PC-9 (cell line): Measurements from ENCODE around the gene DNAJA1.

ENCODE experiments used
- EZH2 ChIP-seq: fragments of 200-600 bp; sonication (generic); IDR thresholded peaks from 2 replicates; pipeline ENCODE4 v1.8.0; 2017; ENCODE audit warnings: antibody characterized with exemption, low read depth
- TF ChIP-seq, protein P1 (sequence below): fragments of 200-600 bp; sonication (generic); conservative IDR thresholded peaks from 2 replicates; pipeline ENCODE4 v1.6.1; 2017; ENCODE audit warnings: mixed run types, antibody characterized with exemption, mild to moderate bottlenecking, moderate library complexity

DNA sequence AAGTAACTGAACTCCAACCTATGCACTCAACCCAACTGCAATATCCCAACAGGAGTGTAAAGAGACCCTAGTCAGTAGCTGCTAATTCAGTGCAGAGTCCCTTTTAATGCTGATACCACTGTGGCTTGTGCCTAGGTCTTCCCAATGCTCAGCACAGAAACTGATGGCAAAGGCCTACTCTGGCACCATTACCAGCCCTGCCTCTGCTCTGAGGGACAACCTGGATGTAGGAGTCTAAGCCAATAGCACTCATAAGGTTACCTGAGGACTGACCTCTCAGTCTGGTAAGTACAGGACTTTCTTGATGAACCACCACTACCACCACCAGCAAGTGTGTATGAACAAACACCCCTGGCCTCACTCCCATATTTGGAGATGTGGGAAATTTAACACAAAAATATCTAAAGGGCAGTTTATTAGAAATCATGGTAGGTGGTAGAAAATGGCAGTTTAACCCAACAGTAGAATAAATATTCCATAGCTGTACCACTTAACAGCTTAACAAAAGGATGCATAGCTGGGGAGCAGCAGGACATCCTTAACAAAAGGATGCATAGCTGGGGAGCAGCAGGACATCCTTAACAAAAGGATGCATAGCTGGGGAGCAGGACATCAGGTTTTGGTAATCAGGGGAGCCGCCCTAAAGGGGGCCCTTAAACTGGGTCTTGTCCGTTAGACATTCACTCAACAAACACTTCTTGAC lies 11.0 kb upstream of the DNAJA1 start:
- TF ChIP-seq, protein P1, sequence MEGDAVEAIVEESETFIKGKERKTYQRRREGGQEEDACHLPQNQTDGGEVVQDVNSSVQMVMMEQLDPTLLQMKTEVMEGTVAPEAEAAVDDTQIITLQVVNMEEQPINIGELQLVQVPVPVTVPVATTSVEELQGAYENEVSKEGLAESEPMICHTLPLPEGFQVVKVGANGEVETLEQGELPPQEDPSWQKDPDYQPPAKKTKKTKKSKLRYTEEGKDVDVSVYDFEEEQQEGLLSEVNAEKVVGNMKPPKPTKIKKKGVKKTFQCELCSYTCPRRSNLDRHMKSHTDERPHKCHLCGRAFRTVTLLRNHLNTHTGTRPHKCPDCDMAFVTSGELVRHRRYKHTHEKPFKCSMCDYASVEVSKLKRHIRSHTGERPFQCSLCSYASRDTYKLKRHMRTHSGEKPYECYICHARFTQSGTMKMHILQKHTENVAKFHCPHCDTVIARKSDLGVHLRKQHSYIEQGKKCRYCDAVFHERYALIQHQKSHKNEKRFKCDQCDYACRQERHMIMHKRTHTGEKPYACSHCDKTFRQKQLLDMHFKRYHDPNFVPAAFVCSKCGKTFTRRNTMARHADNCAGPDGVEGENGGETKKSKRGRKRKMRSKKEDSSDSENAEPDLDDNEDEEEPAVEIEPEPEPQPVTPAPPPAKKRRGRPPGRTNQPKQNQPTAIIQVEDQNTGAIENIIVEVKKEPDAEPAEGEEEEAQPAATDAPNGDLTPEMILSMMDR = no peak
- TF ChIP-seq EZH2 = no peak
